Stimulated activated CD8-positive, alpha-beta memory T cell treated with anti-CD3 and anti-CD28 coated beads, Interleukin-4, amount 100 ng/mL, for 4 hours (primary cell): ENCODE measurements around the gene CYP46A1.
"Not testable (repeated sequence)": the region's sequence is repeated elsewhere in the genome, so short reads cannot be mapped to it uniquely, and the experiment has no call there.

Experiments
- DNase-seq, 2 donors: peaks; one replicate each; pipeline ENCODE4 v3.0.0-alpha.2; 2020; ENCODE audit warnings: low read depth in 2 of 2, low spot score in 1 of 2

CYP46A1 gene

DNA sequence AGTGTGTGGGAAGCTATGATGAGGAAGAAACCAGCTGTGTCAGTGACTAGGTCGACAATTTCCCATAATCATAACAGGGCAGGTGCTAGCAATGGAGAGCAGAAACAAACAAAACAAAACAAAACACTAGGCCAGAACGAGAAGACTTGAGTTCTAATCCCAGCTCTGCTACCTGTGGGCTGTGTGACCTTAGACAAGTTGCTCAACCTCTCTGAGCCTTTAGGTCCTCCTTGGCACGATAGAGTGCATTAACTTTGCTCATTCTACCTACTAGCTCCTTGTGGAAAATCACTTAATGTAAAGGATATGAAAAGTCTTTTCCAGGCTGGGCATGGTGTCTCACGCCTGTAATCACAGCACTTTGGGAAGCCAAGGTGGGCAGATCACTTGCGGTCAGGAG lies 27.9 kb upstream of the CYP46A1 start:
- no peak for DNase-seq

DNA sequence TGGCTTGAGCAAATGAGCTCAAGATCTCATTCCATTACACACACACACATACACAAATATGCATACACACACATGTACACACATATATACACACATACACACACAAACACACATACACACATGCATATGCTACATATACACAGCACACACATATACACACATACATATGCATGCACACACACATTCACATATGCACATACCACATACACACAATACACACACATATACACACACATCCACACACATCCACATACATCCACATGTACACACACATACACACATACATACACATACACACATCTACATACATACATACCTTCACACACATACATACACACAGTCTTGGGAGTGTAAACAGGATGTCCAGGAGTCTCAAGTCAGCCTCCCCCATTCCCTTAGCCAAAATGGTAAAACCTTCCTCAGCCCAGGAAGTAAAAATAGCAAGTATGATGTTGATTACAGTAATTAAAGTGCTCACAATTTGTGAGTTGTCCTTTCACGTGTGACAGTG lies 26.4 kb upstream of the CYP46A1 start:
- no peak for DNase-seq

DNA sequence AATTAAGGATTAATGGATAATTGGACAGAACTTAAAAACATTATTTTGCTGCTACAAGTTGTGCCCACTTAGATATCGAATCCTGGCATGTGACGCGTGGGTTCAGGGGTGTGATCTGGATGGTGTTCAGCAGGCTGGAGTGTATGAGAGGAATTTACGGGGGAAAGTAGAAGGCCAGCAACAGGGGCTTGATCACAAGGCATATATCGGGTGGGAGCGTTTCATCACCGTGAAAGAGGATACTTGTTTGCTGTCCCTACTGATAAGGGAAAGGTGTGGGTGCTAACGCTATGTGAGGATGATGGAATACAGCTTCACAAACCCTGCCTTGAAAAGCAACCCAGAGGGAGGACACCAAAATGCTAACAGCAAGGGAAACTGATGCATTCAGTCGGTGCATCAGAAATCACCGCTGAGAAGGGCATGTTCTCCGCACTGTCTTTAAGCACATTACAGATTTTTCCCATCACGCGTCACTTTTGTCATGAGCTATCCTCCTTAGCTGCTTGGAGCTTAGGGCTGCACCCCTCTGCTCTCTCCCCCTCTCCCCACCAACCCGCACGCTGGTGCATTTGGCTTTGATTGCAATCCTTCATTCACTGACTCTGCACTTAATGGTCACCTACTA lies 25.8 kb upstream of the CYP46A1 start:
- no peak for DNase-seq

DNA sequence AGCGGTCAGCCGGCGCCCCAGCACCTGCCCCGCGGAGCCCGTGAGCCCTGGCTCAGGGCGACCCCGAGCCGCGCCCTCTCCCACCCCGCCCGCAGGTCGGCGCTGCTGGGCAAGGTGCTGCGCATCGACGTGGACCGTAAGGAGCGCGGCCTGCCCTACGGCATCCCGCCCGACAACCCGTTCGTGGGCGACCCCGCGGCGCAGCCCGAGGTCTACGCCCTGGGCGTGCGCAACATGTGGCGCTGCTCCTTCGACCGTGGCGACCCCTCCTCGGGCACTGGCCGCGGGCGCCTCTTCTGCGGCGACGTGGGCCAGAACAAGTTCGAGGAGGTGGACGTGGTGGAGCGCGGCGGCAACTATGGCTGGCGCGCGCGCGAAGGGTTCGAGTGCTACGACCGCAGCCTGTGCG lies 24.8 kb upstream of the CYP46A1 start:
- no peak for DNase-seq

DNA sequence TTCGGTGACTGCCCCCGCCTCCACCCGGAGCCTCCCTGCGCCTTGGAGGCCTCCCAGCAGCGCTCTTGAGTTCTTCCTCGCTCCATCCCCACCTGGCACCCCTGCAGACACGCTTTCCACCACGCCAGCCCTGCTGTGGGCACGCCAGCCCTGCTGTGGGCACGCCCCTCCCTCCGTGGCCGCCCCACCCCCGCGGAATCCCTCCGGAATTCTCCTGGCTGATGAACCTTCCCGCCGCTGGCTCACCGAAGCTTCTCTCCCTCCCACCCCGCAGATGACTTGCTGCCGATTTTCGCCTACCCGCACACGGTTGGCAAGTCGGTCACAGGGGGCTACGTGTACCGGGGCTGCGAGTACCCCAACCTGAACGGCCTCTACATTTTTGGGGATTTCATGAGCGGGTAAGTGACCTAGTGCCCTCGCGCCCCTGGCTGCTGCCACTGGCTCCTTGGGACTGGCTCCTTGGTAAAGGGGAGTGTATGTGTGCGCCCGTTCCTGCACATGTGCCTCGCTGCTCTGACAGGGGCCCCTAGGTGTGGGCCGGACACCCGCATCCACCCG lies 24.0 kb upstream of the CYP46A1 start:
- DNase-seq: no peak

DNA sequence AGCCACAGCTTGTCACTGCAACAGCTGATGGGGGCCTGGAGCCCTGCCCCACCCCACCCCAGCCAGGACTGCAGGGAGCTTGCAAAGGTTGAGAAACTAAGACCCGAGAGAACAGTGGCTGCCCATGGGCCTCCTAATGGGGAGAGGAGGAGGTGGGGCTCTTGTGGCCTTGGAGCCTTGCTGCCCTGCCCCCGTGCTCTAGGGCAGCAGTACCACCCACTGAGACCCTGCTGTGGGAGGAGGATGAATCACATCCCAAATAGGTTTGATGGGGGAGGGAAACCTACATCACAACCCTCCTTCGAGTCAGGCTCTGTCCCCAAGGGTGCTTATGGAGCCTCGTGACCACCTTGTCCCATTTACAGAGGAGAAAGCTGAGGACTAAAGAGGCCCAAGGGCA lies 23.3 kb upstream of the CYP46A1 start:
- no peak for DNase-seq

DNA sequence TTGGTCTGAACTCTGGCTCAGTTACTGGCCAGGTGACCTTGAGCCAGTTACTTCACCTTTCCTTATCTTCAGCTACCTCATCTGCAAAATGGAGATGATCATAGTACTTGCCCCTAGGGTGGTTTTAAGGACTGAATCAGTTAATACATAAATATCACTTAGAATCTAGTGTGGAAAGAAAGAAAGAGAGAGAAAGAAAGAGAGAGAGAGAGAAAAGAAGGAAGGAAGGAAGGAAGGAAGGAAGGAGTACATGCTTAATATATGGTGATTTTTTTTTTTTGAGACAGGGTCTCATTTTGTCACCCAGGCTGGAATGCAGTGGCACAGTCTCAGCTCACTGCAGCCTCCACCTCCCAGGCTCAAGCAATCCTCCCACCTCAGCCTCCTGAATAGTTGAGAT lies 22.9 kb upstream of the CYP46A1 start:
- DNase-seq: not testable (repeated sequence)

DNA sequence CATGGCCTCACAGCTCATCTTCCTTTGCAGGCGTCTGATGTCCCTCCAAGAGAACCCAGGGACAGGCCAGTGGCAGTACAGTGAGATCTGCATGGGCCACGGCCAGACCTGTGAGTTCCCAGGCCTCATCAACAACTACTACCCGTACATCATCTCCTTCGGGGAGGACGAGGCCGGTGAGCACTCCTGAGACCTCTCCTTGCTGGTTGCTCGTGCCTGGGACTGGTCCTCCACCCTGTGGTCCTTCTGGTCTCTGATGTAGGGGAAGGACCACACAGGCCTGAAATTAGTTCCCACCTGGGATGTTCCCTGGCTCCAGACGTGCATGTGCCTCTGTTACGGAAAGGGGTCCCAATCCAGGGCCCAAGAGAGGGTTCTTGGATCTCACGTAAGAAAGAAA lies 21.3 kb upstream of the CYP46A1 start:
- DNase-seq: no peak

DNA sequence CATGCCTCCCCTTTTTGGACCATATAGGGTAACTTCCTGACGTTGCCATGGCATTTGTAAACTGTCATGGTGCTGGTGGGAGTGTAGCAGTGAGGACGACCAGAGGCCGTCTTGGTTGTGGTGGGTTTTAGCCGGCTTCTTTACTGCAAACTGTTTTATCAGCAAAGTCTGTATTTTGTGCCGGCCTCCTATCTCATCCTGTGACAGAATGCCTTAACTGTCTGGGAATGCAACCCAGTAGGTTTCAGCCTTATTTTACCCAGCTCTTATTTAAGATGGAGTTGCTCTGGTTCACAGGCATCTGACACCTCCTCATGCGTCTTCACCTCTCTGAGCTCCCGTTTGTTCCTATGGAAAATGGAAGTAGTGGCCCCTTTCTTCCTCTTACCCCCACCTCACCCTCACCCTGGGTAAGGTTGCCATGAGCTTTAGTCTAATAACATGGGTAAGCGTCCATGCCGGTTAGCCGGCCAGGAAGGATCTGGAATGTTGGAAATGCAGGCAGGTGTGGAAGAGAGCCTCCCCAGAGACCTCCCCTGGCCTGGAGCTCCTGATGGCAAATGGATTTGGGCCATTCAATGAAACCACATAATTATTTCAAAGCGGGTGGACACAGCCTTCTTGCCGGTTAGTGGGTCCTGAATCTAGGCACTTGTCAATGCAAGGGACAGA lies 20.6 kb upstream of the CYP46A1 start:
- DNase-seq: no peak

DNA sequence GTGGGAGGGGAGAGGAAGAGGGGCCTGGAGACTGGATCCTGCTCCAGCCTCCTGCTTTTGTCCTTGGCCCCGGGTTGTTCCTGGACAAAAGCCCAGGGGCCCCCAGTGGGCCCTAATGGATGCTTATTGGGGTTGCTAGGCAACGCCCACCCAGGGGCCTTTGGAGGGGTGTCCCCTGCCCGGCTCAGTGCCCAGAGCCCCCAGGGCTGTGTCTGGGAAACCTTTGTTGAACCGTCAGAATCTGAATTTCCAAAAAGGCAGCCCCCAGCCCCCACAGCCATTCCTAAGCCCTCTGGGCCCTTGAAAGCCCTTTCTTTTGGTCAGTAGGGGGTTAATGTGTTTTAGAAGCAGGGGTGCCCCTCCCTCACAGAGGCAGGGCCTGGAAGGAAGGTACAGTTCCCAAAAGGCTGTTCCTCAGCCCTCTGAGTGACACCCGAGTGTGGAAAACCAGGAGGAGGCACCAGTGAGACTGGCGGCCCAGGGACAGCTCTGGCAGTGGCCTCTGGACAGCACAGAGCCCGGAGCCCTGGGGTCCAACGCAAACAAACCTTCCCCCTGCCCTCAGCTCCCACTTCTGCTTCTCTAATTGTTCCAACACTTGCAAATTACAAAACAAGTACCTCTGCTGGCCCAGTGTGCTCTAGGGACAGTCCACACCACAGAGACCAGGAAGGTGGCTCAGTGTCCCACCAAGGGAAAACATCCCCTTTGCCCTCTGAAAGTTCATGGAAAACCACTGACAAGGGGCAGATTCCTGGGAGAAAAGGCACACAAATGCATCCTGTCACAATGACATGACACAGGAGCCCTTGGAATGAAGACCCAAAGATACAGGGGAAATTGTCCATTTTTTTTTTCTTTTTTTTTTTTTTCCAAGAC lies 19.8 kb upstream of the CYP46A1 start:
- no peak for DNase-seq

DNA sequence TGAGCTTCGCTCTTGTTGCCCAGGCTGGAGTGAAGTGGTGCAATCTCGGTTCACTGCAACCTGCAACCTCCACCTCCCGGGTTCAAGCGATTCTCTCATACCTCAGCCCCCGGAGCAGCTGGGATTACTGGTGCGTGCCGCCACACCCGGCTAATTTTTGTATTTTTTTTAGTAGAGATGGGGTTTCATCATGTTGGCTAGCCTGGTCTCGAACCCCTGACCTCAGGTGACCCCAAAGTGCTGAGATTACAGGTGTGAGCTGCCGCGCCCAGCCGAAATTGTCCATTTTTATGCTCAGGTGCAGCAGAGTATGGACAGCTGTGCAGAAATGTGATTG lies 19.2 kb upstream of the CYP46A1 start:
- DNase-seq: no peak

DNA sequence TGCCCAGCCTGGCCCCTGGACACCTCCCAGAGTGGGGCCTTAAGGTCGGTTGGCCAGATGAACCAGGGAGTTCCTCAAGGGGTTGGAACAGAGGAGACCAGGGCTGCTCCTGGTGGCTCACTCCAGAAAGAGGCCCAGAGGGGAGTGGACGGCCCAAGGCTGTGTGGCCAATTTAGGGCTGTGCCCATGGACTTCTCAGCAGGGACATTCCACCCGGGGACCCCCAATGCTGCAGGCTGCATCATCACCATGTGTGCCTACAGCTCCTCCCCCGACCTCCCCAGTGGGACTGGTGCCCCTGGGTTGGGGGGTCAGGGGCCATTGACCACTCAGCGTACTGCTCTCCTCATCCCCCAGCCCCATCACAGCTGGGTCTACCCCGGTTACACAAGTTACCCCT lies 17.6 kb upstream of the CYP46A1 start:
- DNase-seq: no peak

DNA sequence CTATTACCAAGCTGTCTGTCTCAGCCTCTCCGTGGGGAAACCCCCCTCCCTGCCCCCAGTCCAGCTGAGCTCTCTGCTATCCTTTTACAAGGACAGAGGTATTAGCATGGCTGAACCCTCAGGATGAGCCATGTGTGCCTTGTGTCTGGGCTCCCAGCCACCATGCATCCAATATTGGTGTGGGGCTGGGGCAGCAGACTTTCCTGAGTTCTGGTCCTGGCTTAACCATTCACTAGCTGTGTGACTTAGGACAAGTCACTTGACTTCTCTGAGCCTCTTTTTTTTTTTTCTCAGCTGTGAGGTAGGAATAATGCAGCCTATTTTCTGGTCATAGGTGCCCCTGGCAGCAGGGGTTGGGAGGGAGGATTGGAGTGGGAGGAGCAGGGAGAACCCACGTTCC lies 17.1 kb upstream of the CYP46A1 start:
- no peak for DNase-seq

DNA sequence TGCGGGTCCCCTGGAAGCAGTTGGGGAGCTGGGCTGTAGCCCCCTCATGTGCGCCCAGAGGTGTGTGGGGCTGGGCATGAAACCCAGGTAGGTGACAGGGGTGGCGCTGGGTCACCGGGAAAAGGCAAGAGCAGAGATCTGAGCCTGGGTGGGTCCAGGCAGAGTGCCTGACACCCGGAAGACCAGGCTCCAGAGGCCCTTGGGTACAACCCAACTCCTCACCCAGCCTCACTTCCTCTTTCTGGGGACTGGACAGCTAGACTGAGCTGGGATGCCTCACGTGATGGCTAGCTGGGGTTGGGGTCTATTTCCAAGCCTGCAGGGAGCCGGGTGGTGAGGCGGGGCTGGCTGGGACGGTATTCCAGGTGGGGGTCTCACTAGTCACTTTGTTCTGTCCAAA lies 16.3 kb upstream of the CYP46A1 start:
- no peak for DNase-seq

DNA sequence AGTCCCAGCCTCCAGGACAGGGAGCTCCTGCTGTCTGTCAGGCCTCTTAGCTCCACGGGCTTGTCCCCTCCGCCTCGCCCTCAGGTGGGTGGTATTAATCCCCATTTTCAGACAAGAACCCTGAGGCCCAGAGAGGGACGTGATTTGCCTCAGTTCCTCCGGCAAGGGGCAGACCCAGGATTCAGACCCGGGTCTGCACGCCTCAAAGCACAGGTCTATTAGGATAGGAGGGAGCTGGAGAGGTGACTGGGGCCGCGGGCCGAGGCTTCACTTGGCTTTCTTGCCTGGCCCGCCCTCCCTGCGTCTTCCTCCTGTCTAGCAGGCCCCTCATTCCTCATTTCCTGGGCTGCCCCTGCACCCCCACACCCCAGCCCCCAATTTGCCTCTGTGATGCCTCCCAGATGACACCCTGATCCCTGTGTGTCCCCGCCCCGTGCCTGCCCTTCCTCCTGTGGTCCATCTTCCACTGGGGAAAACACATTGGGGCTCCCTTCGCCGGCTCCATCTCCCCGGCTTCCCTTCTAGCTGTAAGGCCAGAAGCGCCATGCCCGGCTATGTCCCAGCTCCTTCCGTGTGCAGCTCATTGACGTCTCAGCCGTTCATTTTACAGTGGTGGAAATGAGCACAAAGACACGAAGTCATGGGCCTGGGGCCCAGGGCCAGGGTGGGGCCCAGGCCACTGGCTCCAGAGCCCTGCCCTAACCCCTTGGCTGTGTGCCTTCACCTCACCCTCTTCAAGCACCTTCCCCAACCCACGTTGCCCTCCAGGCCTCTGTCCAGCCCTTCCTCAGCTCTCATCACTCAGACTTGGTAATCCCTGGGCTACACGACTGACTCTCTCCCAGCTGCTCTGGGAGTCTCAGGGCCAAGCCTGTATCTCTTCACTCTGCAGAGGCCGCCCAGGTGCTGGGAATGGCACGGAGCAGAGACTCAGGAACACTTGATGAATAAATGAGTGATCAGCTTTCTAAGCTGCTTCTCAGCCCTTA lies 15.5 kb upstream of the CYP46A1 start:
- no peak for DNase-seq

DNA sequence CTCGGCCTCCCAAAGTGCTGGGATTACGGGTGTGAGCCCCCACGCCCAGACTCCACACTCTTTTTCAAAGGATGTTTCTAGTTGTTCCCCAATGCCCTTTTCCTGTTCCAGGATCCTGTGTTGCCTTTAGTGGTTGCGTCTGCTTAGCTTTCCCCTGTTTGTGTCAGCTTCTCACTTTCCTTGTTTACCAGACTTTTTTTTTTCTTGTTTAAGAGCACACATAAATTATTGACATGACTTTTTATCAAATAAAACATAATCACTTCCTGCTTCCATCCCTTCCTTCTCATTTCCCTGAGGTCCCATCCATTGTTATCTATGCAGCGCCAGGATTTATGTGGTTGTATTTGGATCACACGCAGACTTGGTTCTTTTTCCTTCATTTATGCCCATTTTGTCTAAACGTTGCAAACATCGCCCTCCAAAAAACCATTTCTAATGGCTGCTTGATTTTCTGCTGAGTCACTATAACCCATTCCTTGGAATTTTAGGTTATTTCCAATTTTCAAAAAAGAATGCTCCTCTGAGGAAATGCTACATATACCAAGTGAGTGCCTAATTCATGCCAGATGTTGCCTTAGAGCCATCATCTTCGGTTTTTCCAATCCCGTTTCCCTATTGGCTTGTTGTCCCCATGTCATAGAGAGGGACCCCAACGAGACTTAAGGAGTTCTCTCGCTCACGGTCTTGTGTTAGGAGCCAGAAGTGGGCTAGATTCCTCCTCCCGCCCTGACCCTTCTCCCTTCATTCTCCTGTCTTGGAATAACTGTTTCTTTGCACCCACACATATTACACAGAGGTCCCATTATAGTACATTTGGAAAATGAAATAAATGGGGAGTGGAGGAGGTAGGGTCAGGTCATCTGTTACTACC lies 13.5 kb upstream of the CYP46A1 start:
- no peak for DNase-seq

DNA sequence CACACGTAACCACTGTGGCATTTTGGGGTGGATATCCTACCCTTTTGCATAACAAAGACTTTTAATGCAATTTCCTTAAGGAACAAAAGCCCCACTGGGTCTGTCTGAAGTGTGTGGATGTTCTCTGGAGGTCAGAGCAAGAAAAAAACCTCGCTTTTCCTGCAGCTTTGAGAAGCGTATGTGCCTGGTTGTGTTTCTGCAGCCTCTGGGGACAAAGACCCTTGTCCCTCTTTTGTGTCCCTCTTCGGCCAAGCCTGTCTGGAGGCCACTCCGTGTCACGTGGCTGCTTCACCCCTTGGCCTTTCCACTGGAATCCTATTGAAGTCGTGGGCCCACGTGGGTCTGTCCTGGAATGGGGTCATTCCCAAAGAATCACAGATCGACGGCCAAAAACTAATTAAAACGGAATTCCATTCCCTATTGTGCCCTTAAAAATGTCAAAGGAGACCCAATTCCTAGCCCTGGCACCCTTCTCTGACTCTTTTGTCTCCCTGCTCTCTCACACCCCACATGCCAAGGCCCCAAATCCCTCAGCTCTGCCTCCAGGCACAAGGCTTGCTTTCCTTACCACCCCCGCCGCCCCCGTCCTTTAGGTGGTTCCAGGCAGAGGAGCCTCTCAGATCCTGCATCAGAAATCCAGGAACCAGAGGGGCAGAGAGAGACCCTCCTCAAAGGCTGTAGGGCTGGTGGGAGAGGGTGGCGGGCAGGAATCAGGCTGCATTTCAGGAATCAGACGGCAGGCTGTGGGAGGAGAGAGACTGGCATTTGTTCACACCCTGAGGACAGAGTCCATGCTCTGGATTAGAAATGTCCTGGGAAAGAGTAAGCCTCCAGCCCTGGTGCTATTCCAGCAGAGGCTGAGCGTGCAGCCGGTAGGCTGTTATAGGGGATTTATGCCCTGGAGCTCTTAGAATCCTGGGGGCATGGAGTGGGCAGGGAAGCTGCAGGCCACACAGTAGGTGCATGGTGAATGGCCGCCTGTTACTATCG lies 12.6 kb upstream of the CYP46A1 start:
- no peak for DNase-seq

DNA sequence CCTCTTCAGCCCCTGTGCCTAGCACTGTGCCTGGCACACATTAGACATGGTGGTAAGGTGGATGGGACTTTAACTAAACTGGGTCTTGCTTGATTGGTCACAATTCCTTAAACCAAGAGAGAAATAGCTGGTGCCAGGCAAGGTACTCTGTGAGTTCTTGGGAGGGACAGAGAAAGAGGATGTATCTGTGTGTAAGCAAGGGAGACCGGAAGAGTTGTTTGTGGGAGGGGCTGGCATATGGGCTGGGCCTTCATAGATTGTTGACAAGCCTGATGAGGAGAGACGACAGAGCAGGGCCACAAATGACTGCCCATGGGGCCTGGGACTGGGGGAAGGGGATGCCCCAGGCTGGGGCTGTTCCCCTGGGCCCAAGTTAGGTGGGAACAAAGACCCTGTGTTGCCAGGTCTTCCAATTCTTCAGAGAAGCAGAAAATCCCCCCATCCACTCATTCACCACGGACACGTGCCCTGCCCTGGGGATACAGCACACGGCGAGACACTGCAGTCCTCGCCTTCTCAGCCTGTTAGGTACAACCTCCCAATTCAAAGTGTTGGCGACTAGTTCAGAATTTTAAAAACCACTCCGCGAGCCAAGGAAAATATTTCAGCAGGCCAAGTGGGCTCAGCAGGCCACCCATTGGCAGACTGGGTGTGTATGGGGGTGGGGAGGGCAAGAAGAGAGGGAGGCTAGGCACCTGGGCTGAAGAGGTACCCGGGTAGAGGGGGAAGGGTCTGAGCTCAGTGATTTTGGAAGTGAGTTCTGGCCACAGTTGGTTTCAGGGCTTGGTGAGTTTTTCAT lies 11.4 kb upstream of the CYP46A1 start:
- no peak for DNase-seq
